HG03095 (cell line): Measurements from ENCODE around the gene PKD1L1.

Experiments
- ATAC-seq: cut with Tn5 transposase; IDR thresholded peaks from one replicate; pipeline ENCODE4 v1.9.1; 2021; ENCODE audit warnings: moderate library complexity; ENCODE audit not compliant: unreplicated experiment

The PKD1L1 gene

GRCh38 chr7:47878662-47879061, 69.6 kb downstream of the PKD1L1 start:
- ATAC-seq, result no peak

- ATAC-seq, result no peak
Observed at GRCh38 chr7:47877336-47877735, 70.9 kb downstream of the PKD1L1 start.

GRCh38 chr7:47875998-47876744, 72.1 kb downstream of the PKD1L1 start:
- no peak for ATAC-seq

GRCh38 chr7:47875406-47875805, 72.9 kb downstream of the PKD1L1 start:
- no peak for ATAC-seq

- ATAC-seq, result no peak
Observed at GRCh38 chr7:47873762-47874161, 74.5 kb downstream of the PKD1L1 start.

- ATAC-seq, result no peak
Observed at GRCh38 chr7:47867286-47867685, 81.0 kb downstream of the PKD1L1 start.

GRCh38 chr7:47866120-47866519, 82.1 kb downstream of the PKD1L1 start:
- ATAC-seq, result no peak

- ATAC-seq, result no peak
Observed at GRCh38 chr7:47852330-47853245, 95.7 kb downstream of the PKD1L1 start.

- no peak for ATAC-seq
Observed at GRCh38 chr7:47847207-47847606, 101.1 kb downstream of the PKD1L1 start.

- ATAC-seq, result no peak
Observed at GRCh38 chr7:47846138-47846836, 102.0 kb downstream of the PKD1L1 start.

GRCh38 chr7:47844311-47844710, 104.0 kb downstream of the PKD1L1 start:
- no peak for ATAC-seq

- no peak for ATAC-seq
Observed at GRCh38 chr7:47843291-47843690, 105.0 kb downstream of the PKD1L1 start.

GRCh38 chr7:47839381-47839780, 108.9 kb downstream of the PKD1L1 start:
- ATAC-seq, result no peak

GRCh38 chr7:47837826-47838225, 110.4 kb downstream of the PKD1L1 start:
- no peak for ATAC-seq

GRCh38 chr7:47836503-47837202, 111.6 kb downstream of the PKD1L1 start:
- no peak for ATAC-seq

- ATAC-seq, result no peak
Observed at GRCh38 chr7:47836080-47836479, 112.2 kb downstream of the PKD1L1 start.

GRCh38 chr7:47833211-47833610, 115.1 kb downstream of the PKD1L1 start:
- no peak for ATAC-seq

- ATAC-seq, result no peak
Observed at GRCh38 chr7:47832105-47832715, 116.1 kb downstream of the PKD1L1 start.

GRCh38 chr7:47830015-47830414, 118.3 kb downstream of the PKD1L1 start:
- no peak for ATAC-seq

GRCh38 chr7:47827871-47828270, 120.4 kb downstream of the PKD1L1 start:
- ATAC-seq, result no peak
